RCC 7860 (cell line): ENCODE results near the gene KCNH1.

ENCODE experiments used
- DNase-seq: peaks from one replicate; pipeline ENCODE4 v3.0.0-alpha.2; 2015; ENCODE audit warnings: low spot score
- FAIRE-seq: peaks from 2 replicates; lab custom pipeline; 2012; peaks lifted over from hg19 to GRCh38; lab: Jason Lieb, UNC

The KCNH1 gene

DNA sequence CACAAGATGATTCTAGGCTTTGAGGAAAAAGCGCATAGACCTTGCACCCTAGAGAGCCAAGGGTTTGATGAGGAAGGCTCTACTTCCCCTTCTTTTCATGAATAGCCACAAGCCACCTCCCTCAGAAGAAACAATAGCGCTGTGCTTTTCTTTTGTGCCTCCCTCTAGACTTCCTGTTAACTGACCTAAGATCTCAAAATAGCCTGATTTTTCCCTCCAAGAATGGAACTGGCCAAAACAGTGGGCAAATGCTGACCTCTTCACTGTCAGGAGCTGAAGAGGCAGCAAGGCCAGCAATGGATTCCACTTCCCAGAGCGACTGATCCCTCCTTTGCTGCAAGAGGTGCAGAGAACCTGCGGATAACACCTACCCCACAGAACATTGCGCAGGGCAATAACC is 362.8 kb downstream of the KCNH1 start:
- no peak for DNase-seq
- FAIRE-seq: no peak

DNA sequence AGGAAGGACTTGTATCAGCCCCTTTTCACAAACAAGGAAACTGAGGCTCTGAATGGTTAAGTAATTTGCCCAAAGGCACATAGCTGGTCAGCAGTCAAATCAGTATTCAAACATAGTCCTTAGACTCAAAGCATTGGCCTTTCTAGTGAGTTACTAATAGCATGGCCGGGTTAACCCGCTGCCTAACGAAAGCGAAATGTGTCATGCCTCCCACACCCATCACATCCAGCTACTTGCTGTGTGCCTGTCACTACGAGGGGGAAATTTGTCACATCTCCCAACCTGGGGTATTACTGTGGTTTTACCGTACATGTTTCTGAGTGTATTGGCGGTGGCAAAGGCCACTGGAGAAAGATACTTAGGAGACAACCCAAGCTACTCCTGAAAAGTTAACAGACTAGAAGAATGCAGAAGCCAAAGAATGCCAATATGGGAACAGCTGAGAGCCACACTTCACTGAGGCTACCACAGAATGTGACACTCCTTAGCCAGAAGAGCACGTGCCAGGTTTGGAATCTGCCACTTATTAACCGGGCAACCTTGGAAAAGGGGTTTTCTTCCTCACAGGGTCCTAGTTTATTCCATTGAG is 363.5 kb downstream of the KCNH1 start:
- no peak for FAIRE-seq
- DNase-seq: no peak

DNA sequence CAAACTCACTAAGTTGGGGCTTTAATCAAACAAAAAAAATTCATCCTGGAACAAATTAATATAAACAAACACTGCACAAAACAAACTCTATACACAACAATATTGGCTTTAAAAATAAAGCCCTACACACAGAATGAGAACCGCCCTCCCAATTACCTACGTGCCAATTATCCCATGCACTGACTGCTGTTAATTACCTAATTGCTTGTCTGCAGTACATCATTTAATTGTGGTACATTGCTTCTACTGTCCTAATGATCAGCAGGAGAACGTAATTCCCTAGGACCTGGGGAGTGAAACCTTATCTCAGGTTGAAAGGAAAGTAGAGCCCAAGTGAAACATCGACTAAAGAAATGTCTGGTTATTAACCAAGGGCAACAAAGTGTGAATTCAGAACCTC is 364.5 kb downstream of the KCNH1 start:
- FAIRE-seq (no peak), DNase-seq (no peak)

DNA sequence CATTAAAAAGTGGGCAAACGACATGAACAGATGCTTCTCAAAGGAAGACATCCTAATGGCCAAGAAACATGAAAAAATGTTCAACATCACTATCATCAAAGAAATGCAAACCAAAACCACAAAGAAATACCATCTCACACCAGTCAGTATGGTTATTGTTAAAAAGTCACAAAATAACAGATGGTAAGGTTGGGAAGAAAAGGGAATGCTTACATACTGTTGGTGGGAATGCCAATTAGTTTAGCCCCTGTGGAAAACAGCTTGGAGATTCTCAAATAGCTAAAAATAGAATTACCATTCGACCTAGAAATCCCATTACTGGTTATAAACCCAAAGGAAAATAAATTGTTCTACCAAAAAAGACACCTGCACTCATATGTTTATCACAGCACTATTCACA is 369.4 kb downstream of the KCNH1 start:
- FAIRE-seq (no peak), DNase-seq (no peak)

DNA sequence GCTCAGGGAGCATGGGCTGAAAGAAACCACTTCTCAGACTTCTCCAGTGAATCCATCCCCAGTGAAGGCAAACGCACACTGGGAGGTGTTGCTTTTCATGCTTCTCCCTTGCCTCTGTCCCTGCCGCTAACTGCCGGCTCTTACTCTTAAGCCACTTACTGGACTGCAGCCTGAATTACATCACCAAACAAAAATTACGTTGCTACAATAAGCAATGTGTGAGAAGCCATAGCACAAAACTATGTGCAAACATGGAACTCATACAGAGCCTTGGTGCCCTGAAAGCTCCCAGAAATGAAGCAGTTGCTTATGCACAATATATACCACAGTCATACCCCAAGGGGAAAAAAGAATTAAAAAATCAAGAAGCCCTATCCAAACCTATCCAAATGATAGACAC is 375.2 kb downstream of the KCNH1 start:
- DNase-seq (no peak), FAIRE-seq (no peak)

DNA sequence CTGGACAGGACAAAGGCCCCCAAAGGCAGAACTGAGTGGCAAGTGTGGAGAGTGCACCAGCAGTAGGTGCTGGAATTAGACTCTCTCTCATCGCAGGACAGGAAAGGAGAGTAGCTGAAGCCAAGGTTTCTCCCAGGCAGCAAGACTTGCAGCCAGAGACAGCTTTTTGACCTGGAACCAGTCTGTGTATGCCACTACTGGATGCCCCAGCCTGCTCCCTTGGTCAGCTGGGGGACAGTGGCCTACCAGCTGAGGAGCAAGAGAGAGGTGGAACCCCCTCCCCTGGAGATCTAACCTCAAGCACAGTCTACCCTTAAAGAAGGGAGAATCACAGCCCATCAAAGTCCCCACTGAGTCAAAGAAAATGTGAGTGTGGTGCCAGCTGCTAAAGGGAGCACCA is 375.7 kb downstream of the KCNH1 start:
- DNase-seq (no peak), FAIRE-seq (no peak)

DNA sequence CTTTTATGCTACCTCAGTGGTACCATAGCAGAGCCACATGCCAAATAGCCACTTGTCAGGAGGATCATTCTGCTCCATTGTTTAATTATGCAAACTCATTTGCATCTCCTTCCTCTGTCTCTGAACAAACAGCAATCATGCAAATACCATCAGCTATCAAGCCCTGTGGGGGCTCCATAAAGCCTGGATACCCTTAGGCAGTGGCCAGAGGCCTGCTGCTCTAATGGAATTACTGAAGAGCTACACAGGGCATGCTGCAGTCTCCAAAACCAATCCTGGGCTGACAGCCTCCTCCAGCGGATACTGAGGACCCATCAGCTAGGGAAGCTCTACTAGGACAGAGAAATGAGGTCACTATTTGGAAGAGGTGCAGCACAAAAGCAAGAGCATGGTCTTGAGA is 376.3 kb downstream of the KCNH1 start:
- FAIRE-seq (no peak), DNase-seq (no peak)

DNA sequence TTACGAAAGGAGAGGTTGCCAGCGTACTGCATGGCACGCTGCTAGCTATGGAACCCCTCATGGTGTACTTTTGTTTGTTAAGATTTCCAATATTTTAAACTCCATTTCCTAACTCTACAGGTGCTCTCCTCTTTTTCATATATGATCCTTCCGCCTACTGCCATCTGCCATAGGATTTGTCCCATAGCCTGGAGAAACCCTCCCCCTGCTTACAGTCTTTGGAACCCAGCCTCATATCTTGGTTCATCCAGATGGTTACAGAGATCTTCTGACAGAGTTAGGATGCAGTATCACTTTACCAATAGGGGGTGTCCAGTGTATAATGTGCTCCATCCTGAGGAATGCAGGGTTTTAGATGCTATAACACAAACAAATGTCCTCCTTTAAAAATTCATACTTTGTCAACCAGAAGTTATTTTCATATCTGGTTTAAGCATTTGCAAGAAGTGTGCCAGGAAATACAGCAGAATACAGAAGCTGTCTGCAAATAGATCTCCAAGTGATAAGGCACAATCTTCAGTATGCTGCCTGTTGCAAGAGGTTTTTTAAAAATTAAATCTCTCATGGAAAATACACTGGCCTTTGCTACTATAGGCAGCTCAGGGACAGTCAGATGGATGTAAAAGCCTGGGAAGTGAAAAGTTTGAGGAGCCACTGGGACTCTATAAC is 377.8 kb downstream of the KCNH1 start:
- no peak for DNase-seq

DNA sequence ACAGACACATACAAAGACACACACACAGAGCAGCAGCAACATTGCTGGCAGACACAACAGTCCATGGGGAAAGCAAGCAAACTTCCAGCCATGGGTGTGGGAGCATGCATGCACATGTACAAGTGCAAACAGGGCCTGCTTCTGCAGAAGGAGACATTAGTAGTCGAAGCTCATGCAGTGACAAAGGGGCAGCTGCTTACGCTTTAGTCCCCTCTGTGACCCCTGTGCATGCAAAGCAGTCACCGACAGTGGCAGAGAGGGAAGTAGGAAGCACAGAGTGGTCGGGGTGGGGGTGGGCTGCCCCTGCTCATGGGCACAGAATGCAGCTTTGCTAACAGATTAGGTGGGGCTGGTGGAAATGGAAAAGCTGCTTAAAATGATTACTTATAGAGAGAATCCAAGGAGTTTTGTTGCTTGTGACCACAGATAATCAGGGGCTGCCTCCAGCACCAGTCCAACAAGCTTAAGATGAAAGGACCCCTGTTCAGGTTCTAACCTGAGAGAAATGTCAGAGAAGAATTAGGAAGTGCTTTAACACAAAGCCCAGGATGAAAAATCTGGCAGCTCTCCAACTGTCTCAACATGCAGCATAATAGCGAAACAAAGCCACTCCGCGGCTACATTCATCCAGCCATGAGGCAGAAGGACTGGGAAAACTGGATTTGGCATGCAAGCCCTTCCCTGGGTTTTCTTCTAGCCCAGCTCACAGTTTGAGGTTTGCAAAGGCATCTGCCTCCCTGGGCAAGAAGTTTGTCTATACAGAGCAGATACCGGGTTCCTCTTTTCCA is 378.9 kb downstream of the KCNH1 start:
- FAIRE-seq: no peak

More for the DNA sequence above, 377.8 kb downstream of the KCNH1 start:
- no peak for FAIRE-seq

DNA sequence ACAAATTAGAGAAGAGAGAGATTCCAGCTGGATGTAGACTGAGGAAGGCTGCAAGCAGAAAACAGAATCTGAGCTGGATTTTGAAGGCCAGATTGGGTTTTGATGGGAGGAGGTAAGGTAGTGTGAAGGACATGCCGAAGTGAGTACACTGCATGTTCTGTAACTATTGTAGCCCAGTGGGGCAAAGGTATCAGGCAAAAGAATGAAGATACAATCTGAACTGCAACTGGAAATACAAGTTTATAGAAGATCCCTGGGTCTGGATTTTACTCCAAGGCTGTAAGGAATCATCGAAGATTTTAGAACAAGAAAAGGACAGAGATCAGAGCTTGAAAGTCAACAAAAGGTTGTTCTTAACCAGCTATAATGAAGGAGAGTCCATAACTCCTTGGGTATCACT is 382.0 kb downstream of the KCNH1 start:
- FAIRE-seq (no peak), DNase-seq (no peak)

More for the DNA sequence above, 378.9 kb downstream of the KCNH1 start:
- DNase-seq: no peak

DNA sequence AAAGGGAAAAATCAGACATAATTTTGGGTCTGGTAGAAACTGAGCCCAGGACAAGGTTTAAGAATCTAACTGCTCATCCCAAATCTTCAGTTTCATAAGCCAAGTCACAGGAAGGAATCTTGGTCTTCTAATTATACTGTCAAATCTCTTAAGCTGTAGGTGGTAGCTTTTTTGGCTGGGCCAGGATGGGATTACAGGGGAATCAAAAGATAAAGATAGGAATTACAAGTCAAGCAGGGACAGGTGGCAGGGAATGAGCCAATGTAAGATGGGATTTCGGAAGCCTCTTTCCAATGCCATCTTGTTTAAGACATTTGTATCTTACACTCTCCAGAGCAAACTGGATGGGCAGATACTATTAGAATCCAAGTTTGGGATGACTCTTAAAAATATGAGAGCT is 383.5 kb downstream of the KCNH1 start:
- FAIRE-seq: no peak
- DNase-seq: no peak

DNA sequence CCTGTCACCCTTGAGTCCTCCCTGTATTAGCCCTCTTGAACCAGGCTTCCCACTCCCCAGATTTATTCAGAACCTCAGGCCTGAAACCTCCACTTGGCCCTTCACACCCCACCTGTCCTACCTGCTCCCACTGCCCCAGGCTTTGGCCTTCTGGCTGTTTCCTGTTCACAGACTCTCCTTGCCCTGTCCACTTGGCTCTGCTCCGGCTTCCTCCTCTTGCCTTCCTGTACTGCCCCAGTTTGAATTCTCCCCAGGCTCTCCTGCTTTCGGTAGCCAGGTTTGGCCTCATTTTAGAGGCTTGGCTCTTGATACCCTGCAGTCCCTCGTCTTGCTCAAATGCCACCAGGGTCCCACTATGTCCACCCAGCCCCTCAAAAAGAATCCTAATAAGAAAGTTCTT is 385.2 kb downstream of the KCNH1 start:
- DNase-seq (no peak), FAIRE-seq (no peak)

DNA sequence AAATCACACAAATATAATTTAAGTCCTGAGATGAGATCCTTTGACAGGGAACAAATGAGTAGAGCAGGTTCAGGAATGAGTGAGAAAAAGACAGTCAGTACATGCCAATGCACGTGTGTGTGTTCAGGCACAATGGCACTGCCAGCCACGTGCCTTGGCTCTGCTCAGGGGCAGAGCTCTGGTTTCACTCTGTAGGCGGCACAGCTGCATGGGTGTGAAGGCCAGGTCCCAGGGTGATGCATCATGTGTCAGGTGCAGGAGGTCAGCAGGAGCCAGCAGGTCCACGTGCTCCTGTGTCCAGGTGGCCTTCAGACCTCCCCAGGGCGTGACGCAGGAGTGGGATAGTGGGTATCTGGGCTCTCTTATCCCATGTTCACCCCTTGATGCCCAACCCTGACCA is 386.1 kb downstream of the KCNH1 start:
- DNase-seq: no peak
- FAIRE-seq: no peak

DNA sequence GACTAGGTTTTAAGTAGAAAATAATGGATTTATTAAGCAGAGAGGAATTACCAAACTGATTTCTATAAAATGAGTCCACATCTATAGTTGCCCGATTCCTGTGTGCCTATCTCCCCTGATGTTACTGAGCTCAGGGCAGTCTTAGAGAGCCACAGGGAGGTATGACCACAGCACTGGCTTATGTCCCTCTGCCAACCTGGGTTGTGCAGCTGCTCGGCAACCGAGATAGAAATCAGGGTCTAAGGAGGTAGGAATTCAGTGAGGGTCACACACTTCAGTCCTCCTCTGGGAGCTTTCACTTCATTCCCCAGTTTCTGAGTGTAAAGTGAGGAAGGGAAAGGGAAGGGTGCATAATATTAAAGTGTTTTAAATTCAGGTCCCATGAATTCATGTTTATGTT is 386.8 kb downstream of the KCNH1 start:
- FAIRE-seq: no peak
- no peak for DNase-seq

DNA sequence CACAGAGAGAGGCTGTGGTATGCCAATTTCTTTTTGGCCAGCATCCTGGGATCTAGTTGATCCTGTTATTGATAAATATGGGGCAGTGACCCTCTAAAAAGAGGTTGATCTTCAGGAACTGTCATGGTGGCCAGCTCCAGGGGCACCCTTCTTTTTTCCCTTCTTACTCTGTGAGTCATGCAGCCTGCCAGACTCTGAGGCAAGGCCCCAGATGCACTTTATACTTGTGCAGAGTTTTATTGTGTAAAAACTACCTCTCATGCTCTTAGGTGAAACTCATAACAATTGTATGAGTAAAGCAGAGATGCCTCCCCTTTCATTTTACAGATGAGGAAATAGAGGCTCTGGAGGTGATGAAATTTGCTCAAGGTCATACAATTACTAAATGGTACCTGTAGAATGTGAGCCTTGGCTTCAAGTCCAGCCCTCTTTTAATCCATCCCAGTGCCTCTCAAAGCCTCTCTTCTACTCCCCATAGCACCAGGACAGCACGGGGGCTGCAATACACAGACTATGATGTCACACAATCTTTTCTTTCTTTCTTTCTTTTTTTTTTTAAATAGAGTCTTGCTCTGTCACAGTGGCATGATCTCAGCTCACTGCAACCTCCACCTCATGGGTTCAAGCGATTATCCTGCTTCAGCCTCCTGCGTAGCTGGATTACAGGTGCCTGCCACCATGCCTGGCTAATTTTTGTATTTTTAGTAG is 387.8 kb downstream of the KCNH1 start:
- FAIRE-seq (no peak), DNase-seq (no peak)

DNA sequence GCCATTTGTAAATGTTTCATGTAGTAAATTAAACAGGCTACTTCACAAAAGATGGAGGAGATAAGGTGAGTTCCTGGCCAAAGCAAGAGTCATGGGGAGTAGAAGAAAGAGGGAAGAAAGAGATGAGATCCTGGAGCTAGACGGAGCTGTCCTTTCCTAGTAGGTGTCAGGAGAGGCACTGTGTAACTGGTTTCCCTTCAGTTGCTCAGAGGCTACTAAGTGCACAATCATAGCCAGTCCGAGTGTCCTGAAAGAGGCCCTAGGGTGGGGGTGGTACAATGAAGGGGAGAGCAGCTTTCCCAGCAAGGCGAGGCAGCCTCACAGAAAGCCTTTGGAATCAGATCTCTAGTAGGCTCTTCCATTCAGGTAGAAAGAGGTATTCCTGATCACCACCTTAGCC is 390.9 kb downstream of the KCNH1 start:
- DNase-seq: no peak
- no peak for FAIRE-seq

DNA sequence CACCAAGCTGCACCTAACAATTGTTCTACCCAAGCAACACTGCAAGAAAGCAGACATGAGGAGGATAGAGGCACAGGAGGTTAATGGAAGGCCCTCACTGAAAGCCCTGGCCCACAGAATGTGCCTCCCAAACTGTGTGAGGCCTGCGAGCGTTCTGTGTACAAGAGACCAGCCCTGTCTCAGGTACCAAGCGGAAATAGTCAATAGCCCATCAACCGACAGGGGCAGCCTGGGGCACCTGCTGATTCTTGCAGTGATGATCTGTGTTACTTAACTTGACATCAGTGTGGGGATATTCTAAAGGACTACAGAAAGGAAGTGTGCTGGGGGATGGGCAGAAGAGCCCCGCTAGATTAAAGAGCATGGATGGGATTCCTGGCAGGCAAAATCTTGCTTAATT is 392.4 kb downstream of the KCNH1 start:
- FAIRE-seq (no peak), DNase-seq (no peak)

DNA sequence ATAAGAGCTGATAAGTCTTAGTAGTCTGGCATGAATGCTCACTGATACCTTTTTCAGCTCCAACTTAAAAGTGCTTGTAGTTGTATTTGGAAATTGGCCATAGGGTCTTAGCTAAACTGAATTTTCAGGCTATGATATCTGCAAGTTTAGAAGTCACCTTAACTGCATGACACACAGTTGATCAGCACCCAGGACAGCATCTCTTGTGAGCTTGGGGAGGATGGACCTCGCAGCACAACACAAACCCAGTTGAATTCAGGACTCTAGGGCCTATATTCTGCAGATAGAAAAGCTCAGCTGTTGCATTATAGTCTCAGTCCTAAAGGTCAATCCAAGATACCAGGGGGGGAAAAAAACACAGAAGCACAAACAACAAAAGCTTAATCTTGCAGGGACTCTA is 394.3 kb downstream of the KCNH1 start:
- no peak for DNase-seq
- no peak for FAIRE-seq

DNA sequence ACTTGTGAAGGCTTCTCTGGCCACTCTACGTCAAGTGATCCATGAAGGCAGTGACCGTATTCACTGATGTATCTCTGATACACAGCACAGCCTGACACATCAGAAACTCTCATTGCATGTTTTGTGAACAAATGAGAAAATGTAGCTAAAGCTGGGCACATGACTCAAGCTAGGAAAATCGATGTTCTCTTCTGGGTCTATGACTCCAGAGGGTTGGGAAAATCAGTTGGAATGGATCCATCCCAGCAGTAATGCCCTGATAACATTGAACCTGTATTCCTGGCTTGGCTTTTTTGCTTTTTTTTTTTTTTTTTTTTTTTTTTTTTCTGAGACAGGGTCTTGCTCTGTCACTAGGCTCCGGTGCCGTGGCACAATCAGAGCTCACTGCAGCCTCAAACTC is 395.7 kb downstream of the KCNH1 start:
- DNase-seq: no peak

DNA sequence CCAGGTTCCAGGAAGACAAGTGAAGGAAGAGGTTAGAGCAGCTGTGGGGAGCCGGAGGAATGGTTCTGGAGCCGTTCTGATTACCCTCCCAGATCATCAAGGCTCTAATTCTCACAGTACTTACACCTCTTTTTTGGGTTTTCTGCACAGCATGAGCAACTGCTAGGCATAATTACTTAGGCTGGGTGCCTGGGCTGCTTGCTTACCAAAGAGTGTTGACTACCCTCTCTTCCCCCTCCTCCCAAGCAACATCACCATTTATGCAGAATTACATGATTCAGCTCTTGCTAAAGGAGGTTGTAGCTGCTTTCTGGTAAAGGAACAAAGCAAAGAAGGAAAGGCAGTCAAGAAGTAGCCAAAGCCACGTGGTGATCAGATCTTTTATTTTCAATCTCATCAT is 397.2 kb downstream of the KCNH1 start:
- no peak for FAIRE-seq

More for the DNA sequence above, 395.7 kb downstream of the KCNH1 start:
- no peak for FAIRE-seq

DNA sequence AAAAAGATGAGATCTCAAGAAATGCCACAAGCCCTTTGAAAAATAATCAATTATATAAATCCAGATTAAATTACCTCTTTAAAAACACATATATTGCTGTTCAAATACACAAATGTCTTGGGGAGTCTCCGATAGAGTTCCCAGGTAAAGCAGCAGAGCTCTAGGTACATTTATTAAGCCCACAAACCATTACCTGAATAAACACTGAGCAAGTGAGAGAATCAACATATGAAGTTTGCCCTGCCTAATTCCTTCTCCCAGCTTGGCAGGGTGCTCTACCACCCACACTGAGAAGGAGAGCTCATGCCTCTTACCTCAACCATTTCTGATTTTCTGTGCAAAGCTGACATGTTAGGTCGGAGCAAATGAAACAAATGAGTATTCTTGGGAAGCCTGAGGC is 402.4 kb downstream of the KCNH1 start:
- FAIRE-seq (no peak), DNase-seq (no peak)

More for the DNA sequence above, 397.2 kb downstream of the KCNH1 start:
- DNase-seq: no peak

DNA sequence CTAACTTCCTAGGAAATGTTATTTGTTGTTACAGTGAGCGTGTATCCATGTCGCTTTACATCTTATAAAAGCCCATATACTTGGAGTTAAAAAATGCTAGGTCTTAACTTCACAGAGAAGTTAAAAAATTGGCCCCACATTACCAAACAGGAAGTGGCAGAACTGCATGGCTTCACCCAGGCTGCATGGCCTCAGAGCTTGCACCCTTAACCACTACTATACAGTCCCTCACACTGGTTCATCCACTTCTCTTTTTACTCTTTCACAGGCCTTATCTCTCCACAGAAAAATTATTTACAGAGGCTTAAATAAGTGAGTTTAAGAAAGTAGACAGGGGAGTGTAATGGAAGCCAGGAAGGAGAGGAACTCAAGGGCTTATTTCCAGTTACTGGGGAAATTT is 402.8 kb downstream of the KCNH1 start:
- no peak for DNase-seq
- FAIRE-seq: no peak
